Ectodermal cell (in vitro differentiated cells): ENCODE measurements around the gene NPAS2.

Experiments used
- H3K27ac ChIP-seq: 2 replicates; pipeline ENCODE4 v1.7.0; 2013; ENCODE audit warnings: mild to moderate bottlenecking, low read depth, low read length; ENCODE audit not compliant: insufficient read depth, poor library complexity, severe bottlenecking
- H3K27me3 ChIP-seq: 2 replicates; pipeline ENCODE4 v1.7.0; 2013; ENCODE audit warnings: mild to moderate bottlenecking, low read length; ENCODE audit not compliant: insufficient read depth, control insufficient read depth, poor library complexity, severe bottlenecking
- H3K36me3 ChIP-seq: one replicate; pipeline ENCODE4 v1.7.0; 2013; ENCODE audit warnings: low read length; ENCODE audit not compliant: control insufficient read depth, insufficient read depth
- H3K4me1 ChIP-seq: one replicate; pipeline ENCODE4 v1.7.0; 2013; ENCODE audit warnings: low read length; ENCODE audit not compliant: control insufficient read depth, insufficient read depth
- H3K4me3 ChIP-seq: 2 replicates; pipeline ENCODE4 v1.7.0; 2013; ENCODE audit warnings: low read depth, low read length, control low read depth; ENCODE audit not compliant: insufficient read depth
- H3K9me3 ChIP-seq: 2 replicates; pipeline ENCODE4 v1.7.0; 2013; ENCODE audit warnings: mild to moderate bottlenecking, low read length, moderate library complexity; ENCODE audit not compliant: control insufficient read depth
- WGBS, 2 experiments: methylation state at CpG; one replicate each; pipeline ENCODE4 v1.1.7; 2013; ENCODE audit warnings: missing lambda C conversion rate in 2 of 2; 5-methylcytosine and 5-hydroxymethylcytosine counted together

The NPAS2 gene

GRCh38 chr2:100865816-100866460 is 46.0 kb downstream of the NPAS2 start:
- H3K9me3 ChIP-seq, result no peaks in the 10 kb centered on the region
- H3K27ac ChIP-seq, result no peak overlapping the region
- WGBS, 2 experiments, result 90 to 93% methylated on average over 5 of the region's 5 CpGs
- no peaks in the 10 kb centered on the region for H3K4me1 ChIP-seq
- no peaks in the 10 kb centered on the region for H3K27me3 ChIP-seq
- no peaks in the 10 kb centered on the region for H3K36me3 ChIP-seq
- no peak overlapping the region for H3K4me3 ChIP-seq

GRCh38 chr2:100868083-100868482 is 48.1 kb downstream of the NPAS2 start:
- Histone ChIP-seq H3K27ac (no peak overlapping the region), H3K4me1 (no peaks in the 10 kb centered on the region), H3K27me3 (no peaks in the 10 kb centered on the region), H3K4me3 (no peak overlapping the region), H3K9me3 (no peaks in the 10 kb centered on the region), H3K36me3 (no peaks in the 10 kb centered on the region)

GRCh38 chr2:100869120-100869519 is 49.2 kb downstream of the NPAS2 start:
- Histone ChIP-seq H3K4me3 (no peak overlapping the region), H3K27ac (no peak overlapping the region), H3K9me3 (no peaks in the 10 kb centered on the region), H3K4me1 (no peaks in the 10 kb centered on the region), H3K36me3 (no peaks in the 10 kb centered on the region), H3K27me3 (no peaks in the 10 kb centered on the region)
- WGBS, 2 experiments, result 95 to 97% methylated on average over 3 of the region's 3 CpGs

GRCh38 chr2:100870652-100871531 is 51.0 kb downstream of the NPAS2 start:
- H3K9me3 ChIP-seq, result no peaks in the 10 kb centered on the region
- H3K27ac ChIP-seq, result no peak overlapping the region
- H3K36me3 ChIP-seq, result no peaks in the 10 kb centered on the region
- no peaks in the 10 kb centered on the region for H3K27me3 ChIP-seq
- WGBS, 2 experiments, result 83 to 85% methylated on average over 6 of the region's 6 CpGs
- H3K4me1 ChIP-seq, result peaks cover 3% of the 10 kb centered on the region
- H3K4me3 ChIP-seq, result no peak overlapping the region

GRCh38 chr2:100875516-100876230 is 55.7 kb downstream of the NPAS2 start:
- Histone ChIP-seq H3K27me3 (no peaks in the 10 kb centered on the region), H3K4me3 (no peak overlapping the region), H3K9me3 (no peaks in the 10 kb centered on the region), H3K36me3 (no peaks in the 10 kb centered on the region), H3K27ac (no peak overlapping the region), H3K4me1 (peaks cover 5% of the 10 kb centered on the region)
- whole genome bisulfite sequencing, 2 experiments, result 60 to 63% methylated on average over 20 of the region's 20 CpGs

- H3K9me3 ChIP-seq, result no peaks in the 10 kb centered on the region
- H3K4me3 ChIP-seq, result no peak overlapping the region
- no peaks in the 10 kb centered on the region for H3K36me3 ChIP-seq
- no peaks in the 10 kb centered on the region for H3K27me3 ChIP-seq
- H3K27ac ChIP-seq, result no peak overlapping the region
- WGBS, 2 experiments, result 94 to 95% methylated on average over 15 of the region's 15 CpGs
- H3K4me1 ChIP-seq, result peaks cover 5% of the 10 kb centered on the region
These were observed 56.4 kb downstream of the NPAS2 start for GRCh38 chr2:100876231-100876860.

- Histone ChIP-seq H3K27me3 (no peaks in the 10 kb centered on the region), H3K4me1 (peaks cover 5% of the 10 kb centered on the region), H3K36me3 (no peaks in the 10 kb centered on the region), H3K27ac (no peak overlapping the region), H3K9me3 (no peaks in the 10 kb centered on the region), H3K4me3 (no peak overlapping the region)
- WGBS, 2 experiments, result 74 to 76% methylated on average over 5 of the region's 5 CpGs
These were observed 57.6 kb downstream of the NPAS2 start for GRCh38 chr2:100877555-100877954.

- no peak overlapping the region for H3K4me3 ChIP-seq
- no peak overlapping the region for H3K27ac ChIP-seq
- WGBS, 2 experiments, result 89 to 90% methylated on average over 16 of the region's 16 CpGs
These were observed 58.3 kb downstream of the NPAS2 start for GRCh38 chr2:100878000-100878791.

GRCh38 chr2:100879296-100879695 is 59.4 kb downstream of the NPAS2 start:
- Histone ChIP-seq H3K9me3 (no peaks in the 10 kb centered on the region), H3K27ac (no peak overlapping the region), H3K27me3 (no peaks in the 10 kb centered on the region)

More at GRCh38 chr2:100878000-100878791, 58.3 kb downstream of the NPAS2 start:
- Histone ChIP-seq H3K4me1 (peaks cover 5% of the 10 kb centered on the region), H3K27me3 (no peaks in the 10 kb centered on the region), H3K36me3 (no peaks in the 10 kb centered on the region), H3K9me3 (no peaks in the 10 kb centered on the region)

More at GRCh38 chr2:100879296-100879695, 59.4 kb downstream of the NPAS2 start:
- Histone ChIP-seq H3K4me1 (peaks cover 5% of the 10 kb centered on the region), H3K4me3 (no peak overlapping the region), H3K36me3 (no peaks in the 10 kb centered on the region)
- WGBS, 2 experiments, result 90 to 96% methylated on average over 3 of the region's 3 CpGs
